H1 (cell line): ENCODE data around the gene MAML3. TPM values are rescaled to one million over a fixed set of nuclear protein-coding genes. Genes with fewer than 3 reads are reported as not detected.

ENCODE experiments used
- CTCF ChIA-PET: fragments of 300-600 bp; sonication (Branson Sonifier 250); formaldehyde crosslinking; loops from one replicate; lab custom pipeline; 2021; ENCODE audit not compliant: partially characterized antibody; lab: Charles Lee
- POLR2A ChIA-PET: fragments of 300-600 bp; sonication (Branson Sonifier 250); formaldehyde crosslinking; loops from one replicate; lab custom pipeline; 2021; ENCODE audit warnings: inconsistent platforms; ENCODE audit not compliant: partially characterized antibody; lab: Charles Lee
- DNase-seq, 2 experiments: peaks; one replicate each; pipeline versions ENCODE4 v3.0.0 to v3.0.0-alpha.2; 2010 to 2022; ENCODE audit warnings: low spot score in 2 of 2, low read depth in 1 of 2, mixed read lengths in 1 of 2
- FAIRE-seq: peaks from 2 replicates; lab custom pipeline; 2011; peaks lifted over from hg19 to GRCh38; lab: Jason Lieb, UNC
- H2AFZ ChIP-seq: 2 replicates; pipeline ENCODE4 v1.8.1; 2012; ENCODE audit warnings: low read length, inconsistent platforms
- H2AK5ac ChIP-seq: 2 replicates; pipeline ENCODE4 v1.6.1; 2013; ENCODE audit warnings: low read depth, low read length
- H2BK120ac ChIP-seq: replicated peaks from 2 replicates; pipeline ENCODE3; 2013; ENCODE audit warnings: low read depth, low read length, inconsistent platforms
- H2BK12ac ChIP-seq: 2 replicates; pipeline ENCODE4 v1.6.1; 2013; ENCODE audit warnings: low read depth, low read length
- H2BK15ac ChIP-seq: 2 replicates; pipeline ENCODE4 v1.6.1; 2013; ENCODE audit warnings: low read length
- H2BK20ac ChIP-seq: 2 replicates; pipeline ENCODE4 v1.6.1; 2013; ENCODE audit warnings: low read length
- H2BK5ac ChIP-seq: 2 replicates; pipeline ENCODE4 v1.6.1; 2013; ENCODE audit warnings: low read depth, low read length
- H3K14ac ChIP-seq: 2 replicates; pipeline ENCODE4 v1.6.1; 2013; ENCODE audit warnings: inconsistent platforms; ENCODE audit not compliant: insufficient read length
- H3K18ac ChIP-seq: 2 replicates; pipeline ENCODE4 v1.6.1; 2013; ENCODE audit warnings: low read length; ENCODE audit errors: extremely low read depth
- H3K23ac ChIP-seq: 2 replicates; pipeline ENCODE4 v1.6.1; 2013; ENCODE audit warnings: inconsistent platforms; ENCODE audit not compliant: insufficient read length
- H3K23me2 ChIP-seq: 2 replicates; pipeline ENCODE4 v1.6.1; 2013; ENCODE audit warnings: low read depth, low read length
- H3K27ac ChIP-seq: 2 replicates; pipeline ENCODE4 v1.6.1; 2011; ENCODE audit warnings: low read depth, low read length, inconsistent platforms
- H3K27me3 ChIP-seq, 4 experiments: replicated peaks in 1 of 4; 1 replicate in 1 of 4; 2 replicates in 3 of 4; pipeline versions ENCODE4 v1.6.1 to v1.8.1; 2011 to 2013; ENCODE audit warnings: low read length in 3 of 4, mild to moderate bottlenecking in 3 of 4, inconsistent platforms in 2 of 4, mixed read lengths in 2 of 4, moderate library complexity in 1 of 4; ENCODE audit not compliant: control insufficient read depth in 3 of 4, insufficient read depth in 3 of 4; ENCODE audit errors: extremely low read depth in 1 of 4
- H3K36me3 ChIP-seq, 4 experiments: 2 replicates each; pipeline versions ENCODE4 v1.6.1 to v1.8.1; 2011 to 2013; ENCODE audit warnings: mild to moderate bottlenecking in 4 of 4, low read length in 3 of 4, moderate library complexity in 2 of 4, control low read depth in 1 of 4, inconsistent platforms in 1 of 4; ENCODE audit not compliant: insufficient read depth in 4 of 4, control insufficient read depth in 2 of 4
- H3K4ac ChIP-seq: replicated peaks from 2 replicates; pipeline ENCODE3; 2013; ENCODE audit warnings: low read length, low read depth, mixed read lengths, inconsistent platforms; ENCODE audit not compliant: insufficient read length
- H3K4me1 ChIP-seq, 4 experiments: replicated peaks in 1 of 4; 1 replicate in 1 of 4; 2 replicates in 3 of 4; pipeline versions ENCODE4 v1.6.1 to v1.8.1; 2011 to 2013; ENCODE audit warnings: low read length in 3 of 4, inconsistent platforms in 2 of 4, mixed read lengths in 1 of 4; ENCODE audit not compliant: insufficient read depth in 4 of 4, control insufficient read depth in 3 of 4
- H3K4me2 ChIP-seq, 2 experiments: 2 replicates each; pipeline versions ENCODE4 v1.6.1 to v1.8.1; 2011 to 2013; ENCODE audit warnings: low read depth in 2 of 2, low read length in 2 of 2, control low read depth in 1 of 2, inconsistent platforms in 1 of 2, mild to moderate bottlenecking in 1 of 2; ENCODE audit not compliant: insufficient read depth in 1 of 2
- H3K4me3 ChIP-seq, 4 experiments: fragments of 200-600, 300-600 bp in 1 of 4; sonication (generic), shearing (Covaris generic), sonication (Bioruptor Twin) in 1 of 4; 2 replicates each; pipeline versions ENCODE4 v1.5.1 to v1.8.1; 2011 to 2016; ENCODE audit warnings: low read length in 4 of 4, low read depth in 3 of 4, control low read depth in 2 of 4, inconsistent platforms in 2 of 4, mild to moderate bottlenecking in 2 of 4, mixed read lengths in 1 of 4, moderate library complexity in 1 of 4; ENCODE audit not compliant: insufficient read depth in 2 of 4; ENCODE audit errors: extremely low read depth in 1 of 4
- H3K56ac ChIP-seq: replicated peaks from 2 replicates; pipeline ENCODE3; 2013; ENCODE audit warnings: low read depth, mild to moderate bottlenecking, mixed read lengths, low read length, inconsistent platforms; ENCODE audit not compliant: insufficient read length
- H3K79me1 ChIP-seq: 2 replicates; pipeline ENCODE4 v1.6.1; 2013; ENCODE audit warnings: low read depth, low read length, control low read depth
- H3K79me2 ChIP-seq, 2 experiments: 2 replicates each; pipeline versions ENCODE4 v1.6.1 to v1.8.1; 2012 to 2013; ENCODE audit warnings: low read length in 2 of 2, mild to moderate bottlenecking in 2 of 2, inconsistent platforms in 1 of 2; ENCODE audit not compliant: insufficient read depth in 2 of 2, control insufficient read depth in 1 of 2
- H3K9ac ChIP-seq, 4 experiments: replicated peaks in 1 of 4; 1 replicate in 1 of 4; 2 replicates in 3 of 4; pipeline versions ENCODE4 v1.6.1 to v1.8.1; 2011 to 2013; ENCODE audit warnings: low read depth in 3 of 4, low read length in 3 of 4, control low read depth in 2 of 4, mild to moderate bottlenecking in 2 of 4, moderate library complexity in 2 of 4, inconsistent platforms in 1 of 4; ENCODE audit errors: extremely low read depth in 1 of 4
- H3K9me3 ChIP-seq, 2 experiments: 2 replicates each; pipeline versions ENCODE4 v1.6.1 to v1.8.1; 2012 to 2013; ENCODE audit warnings: mild to moderate bottlenecking in 2 of 2, moderate library complexity in 2 of 2, control low read depth in 1 of 2, inconsistent platforms in 1 of 2, low read depth in 1 of 2, low read length in 1 of 2, mixed read lengths in 1 of 2; ENCODE audit not compliant: insufficient read depth in 2 of 2
- H4K20me1 ChIP-seq, 2 experiments: replicated peaks in 1 of 2; 2 replicates each; pipeline versions ENCODE3 to v1.8.1; 2011 to 2013; ENCODE audit warnings: inconsistent platforms in 2 of 2, low read length in 2 of 2, mild to moderate bottlenecking in 1 of 2; ENCODE audit not compliant: insufficient read depth in 2 of 2, control insufficient read depth in 1 of 2
- H4K5ac ChIP-seq: 2 replicates; pipeline ENCODE4 v1.6.1; 2013; ENCODE audit warnings: low read length, low read depth, mixed read lengths, inconsistent platforms; ENCODE audit not compliant: insufficient read length
- H4K8ac ChIP-seq: 2 replicates; pipeline ENCODE4 v1.8.0; 2013; ENCODE audit warnings: mild to moderate bottlenecking, moderate library complexity, low read length, inconsistent platforms; ENCODE audit not compliant: insufficient read depth; ENCODE audit errors: extremely low read depth
- H4K91ac ChIP-seq: replicated peaks from 2 replicates; pipeline ENCODE3; 2013; ENCODE audit warnings: low read length, mixed read lengths, inconsistent platforms; ENCODE audit not compliant: insufficient read length
- EP300 ChIP-seq, 2 experiments: IDR thresholded peaks; 1 replicate in 1 of 2; 2 replicates in 1 of 2; pipeline ENCODE4 v1.6.1; 2011 to 2012; ENCODE audit warnings: low read depth in 2 of 2, low read length in 2 of 2, mild to moderate bottlenecking in 2 of 2, borderline replicate concordance in 1 of 2, inconsistent platforms in 1 of 2, moderate library complexity in 1 of 2
- SIRT6 ChIP-seq: IDR thresholded peaks from one replicate; pipeline ENCODE4 v1.7.1; 2012; ENCODE audit warnings: low read length, inconsistent platforms
- SP1 ChIP-seq: IDR thresholded peaks from 2 replicates; pipeline ENCODE4 v1.6.1; 2011; ENCODE audit warnings: low read depth, low read length
- WGBS, 2 experiments: shearing (Covaris generic) in 1 of 2; methylation state at CpG; one replicate each; pipeline versions ENCODE4 v1.1.6 to v1.1.7; 2013 to 2015; ENCODE audit warnings: low lambda C conversion rate in 2 of 2, mixed read lengths in 2 of 2, inconsistent platforms in 1 of 2, low coverage in 1 of 2, missing lambda C conversion rate in 1 of 2; ENCODE audit not compliant: insufficient replicate concordance in 2 of 2, insufficient coverage in 1 of 2, insufficient read length in 1 of 2; ENCODE audit errors: extremely low coverage in 1 of 2, missing lambda C conversion rate in 1 of 2; 5-methylcytosine and 5-hydroxymethylcytosine counted together
- polyA plus RNA-seq, 7 experiments: library from polyadenylated mRNA; depleted of rRNA in 3 of 7; stranded (reverse) in 5 of 7; unstranded in 2 of 7; fragments of >200 nt in 5 of 7; fragments of 200-250 nt in 2 of 7; gene quantifications; 1 replicate in 5 of 7; 2 replicates in 1 of 7; 4 replicates in 1 of 7; pipeline versions ENCODE4 v1.2.1 to v1.2.3, GENCODE V29; 2011 to 2013; ENCODE audit warnings: missing spikeins in 2 of 7, mixed read lengths in 2 of 7
- total RNA-seq: library from RNA; stranded (reverse); fragmentation: NEBNext Ultra II Directional; extraction: Animal tissue kit (Norgen Biotek cat#: 25700); gene quantifications from 2 replicates; pipeline ENCODE4 v1.2.1, GENCODE V29; 2021

Gene MAML3
- total and polyA plus RNA-seq, 2 of the 8 experiments (the other 6 are each of a cell fraction or from before 2014, with no cell fraction given) = 2.1 to 5.7 TPM

DNA sequence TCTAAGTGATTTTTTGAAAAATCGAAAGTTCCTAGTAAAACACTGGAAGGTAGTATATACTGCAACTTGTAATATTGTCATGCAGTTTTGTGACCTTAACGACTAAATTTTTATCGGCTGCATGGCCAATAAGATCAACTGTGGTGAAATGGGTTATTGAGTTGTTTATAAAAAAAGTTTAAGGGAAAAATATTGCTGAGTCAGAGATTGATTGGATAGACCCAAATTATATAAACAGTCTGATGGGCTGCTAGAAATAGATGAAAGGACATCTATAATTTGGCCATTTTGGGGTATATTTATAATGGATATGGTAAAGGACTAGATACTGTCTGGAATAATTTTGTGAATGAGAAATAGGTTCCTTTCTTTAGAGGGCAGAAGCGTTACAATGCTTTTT lies 432.2 kb downstream of the MAML3 start:
- no peak overlapping the region for H3K14ac ChIP-seq
- H3K79me2 ChIP-seq = no peaks in the 10 kb centered on the region
- H2BK20ac ChIP-seq = no peak overlapping the region
- H4K91ac ChIP-seq = no peak overlapping the region
- no peak overlapping the region for H3K18ac ChIP-seq
- H3K56ac ChIP-seq = no peak overlapping the region
- H3K27ac ChIP-seq = no peak overlapping the region
- TF ChIP-seq SIRT6 (no peak), EP300 (IDR thresholded peaks at IDR 0.05; ENCODE audit: borderline replicate concordance in 1 of 2, low read depth in 2 of 2, low read length in 2 of 2) (no peak), SP1 (no peak)
- no peak overlapping the region for H2BK5ac ChIP-seq
- WGBS, 2 experiments = 68% methylated on average over 4 of the region's 4 CpGs; no CpG with 5 or more reads in 1 of the 2 experiments
- no peak overlapping the region for H2BK15ac ChIP-seq
- H4K5ac ChIP-seq = no peak overlapping the region
- no peak overlapping the region for H2BK12ac ChIP-seq
- FAIRE-seq = no peak
- no peak overlapping the region for H2BK120ac ChIP-seq
- H3K4me3 ChIP-seq = no peak overlapping the region
- H3K23me2 ChIP-seq = no peaks in the 10 kb centered on the region
- DNase-seq = no peak
- H3K9me3 ChIP-seq = no peaks in the 10 kb centered on the region
- H3K9ac ChIP-seq = no peak overlapping the region
- H4K8ac ChIP-seq = no peak overlapping the region
- H3K36me3 ChIP-seq = no peaks in the 10 kb centered on the region
- ChIA-PET POLR2A (no interaction called here), CTCF (no interaction called here)
- H2AFZ ChIP-seq = no peak overlapping the region
- peaks cover 0 to 3% of the 10 kb centered on the region in 2 experiments for H4K20me1 ChIP-seq
- no peak overlapping the region for H2AK5ac ChIP-seq
- peaks cover 0 to 16% (median 9%) of the 10 kb centered on the region in 4 experiments; a peak in 6 of 7 replicates for H3K27me3 ChIP-seq
- H3K23ac ChIP-seq = no peak overlapping the region
- no peak overlapping the region for H3K4me2 ChIP-seq
- H3K4me1 ChIP-seq = no peaks in the 10 kb centered on the region
- H3K79me1 ChIP-seq = no peaks in the 10 kb centered on the region
- H3K4ac ChIP-seq = no peak overlapping the region
